Urothelium cell line (cell line): ENCODE results near the gene VPS51.

ENCODE experiments used
- DNase-seq: peaks from one replicate; pipeline ENCODE4 v3.0.0; 2011; ENCODE audit warnings: low spot score, mixed read lengths
- FAIRE-seq: peaks from 2 replicates; lab custom pipeline; 2011; peaks lifted over from hg19 to GRCh38; lab: Jason Lieb, UNC

VPS51 gene

GRCh38 chr11:65104628-65105027 is 8.6 kb downstream of the VPS51 start:
- DNase-seq: no peak
- FAIRE-seq: no peak

- FAIRE-seq (no peak), DNase-seq (no peak)
These were observed 11.1 kb downstream of the VPS51 start for GRCh38 chr11:65107078-65107477.

- FAIRE-seq: no peak
These were observed 11.9 kb downstream of the VPS51 start for GRCh38 chr11:65107751-65108468.

GRCh38 chr11:65108469-65109123 is 12.6 kb downstream of the VPS51 start:
- FAIRE-seq (no peak), DNase-seq (no peak)

More at GRCh38 chr11:65107751-65108468, 11.9 kb downstream of the VPS51 start:
- no peak for DNase-seq

GRCh38 chr11:65109231-65110198 is 13.5 kb downstream of the VPS51 start:
- peak; percentile 37 for FAIRE-seq

GRCh38 chr11:65110354-65110861 is 14.4 kb downstream of the VPS51 start:
- FAIRE-seq (no peak), DNase-seq (peak; percentile 85)

More at GRCh38 chr11:65109231-65110198, 13.5 kb downstream of the VPS51 start:
- DNase-seq: no peak

GRCh38 chr11:65111159-65111743 is 15.2 kb downstream of the VPS51 start:
- FAIRE-seq (no peak), DNase-seq (no peak)

GRCh38 chr11:65111744-65112545 is 15.9 kb downstream of the VPS51 start, which contains the start of gene TM7SF2:
Gene TM7SF2 (plus strand): TSS chr11:65111872. CDS start chr11:65112016, 144 bp downstream.
- FAIRE-seq: no peak
- DNase-seq: no peak

- DNase-seq (no peak), FAIRE-seq (no peak)
These were observed 16.7 kb downstream of the VPS51 start for GRCh38 chr11:65112546-65113360.

- FAIRE-seq (no peak), DNase-seq (no peak)
These were observed 17.3 kb downstream of the VPS51 start for GRCh38 chr11:65113361-65113756.

- DNase-seq (no peak), FAIRE-seq (no peak)
These were observed 17.8 kb downstream of the VPS51 start for GRCh38 chr11:65113839-65114238.

GRCh38 chr11:65114538-65115171 is 18.6 kb downstream of the VPS51 start:
- FAIRE-seq: no peak

GRCh38 chr11:65115361-65116082 is 19.5 kb downstream of the VPS51 start:
- FAIRE-seq (no peak), DNase-seq (no peak)

More at GRCh38 chr11:65114538-65115171, 18.6 kb downstream of the VPS51 start:
- DNase-seq: no peak

GRCh38 chr11:65116370-65117205 is 20.6 kb downstream of the VPS51 start:
- FAIRE-seq (no peak), DNase-seq (peak; percentile 26)

GRCh38 chr11:65117206-65118096 is 21.4 kb downstream of the VPS51 start, which contains the start of gene ZNHIT2:
Gene ZNHIT2 (minus strand): TSS chr11:65117701. CDS start chr11:65117653, 48 bp downstream.
- peak; percentile 73 for FAIRE-seq
- DNase-seq: peak; percentile 97
